Measurements from ENCODE around the gene NPAS1.
"Not testable (repeated sequence)": the region's sequence is repeated elsewhere in the genome, so short reads cannot be mapped to it uniquely, and the experiment has no call there.

NPAS1 gene

DNA sequence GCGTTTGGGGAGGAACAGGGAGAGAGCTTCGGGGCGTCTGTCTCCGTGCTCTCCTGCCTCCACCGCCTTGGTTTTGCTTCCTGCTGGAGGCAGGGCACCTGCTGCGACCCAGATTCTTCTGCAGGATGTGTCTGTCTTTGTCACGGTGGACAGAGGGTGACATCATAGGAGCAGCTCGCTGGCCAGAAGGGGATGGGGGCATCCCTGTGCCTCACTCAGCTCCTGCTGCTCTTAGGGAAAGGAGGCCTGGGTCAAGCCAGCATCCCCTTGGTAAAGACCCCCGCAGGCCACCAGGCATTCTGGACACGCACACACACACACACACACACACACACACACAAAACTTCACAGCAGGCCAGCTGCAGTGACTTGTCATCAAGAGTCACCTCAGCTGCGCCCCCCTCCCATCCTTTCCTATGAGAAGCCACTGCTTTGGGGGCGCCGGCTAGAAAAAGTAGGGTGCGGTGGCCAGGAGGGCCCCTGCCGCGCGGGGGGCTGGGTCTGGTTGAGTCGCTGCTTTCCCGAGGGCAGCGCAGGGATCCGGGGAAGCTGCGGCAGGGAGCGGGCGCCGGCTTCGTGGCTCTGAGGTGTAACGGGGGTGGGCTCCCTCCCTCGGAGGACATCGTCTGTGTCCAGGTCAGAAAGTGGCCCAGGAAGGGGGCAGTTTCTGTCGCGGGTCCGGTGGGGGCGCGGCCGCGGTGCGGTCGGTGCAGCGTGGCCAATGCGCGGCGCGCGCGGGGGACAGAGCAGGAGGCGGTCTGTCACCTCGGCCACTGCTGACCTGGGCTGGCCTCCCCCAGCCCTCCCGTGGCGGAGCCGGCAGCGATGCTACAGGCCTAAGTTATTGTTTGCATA lies 15.8 kb upstream of the NPAS1 start:
- in situ Hi-C loops (cut with MboI; ENCODE audit: low sequenced_read_pairs, unreplicated experiment) = no loop called here
- DNase-seq (ENCODE audit: low spot score) = no peak
- TF ChIP-seq, protein P1, sequence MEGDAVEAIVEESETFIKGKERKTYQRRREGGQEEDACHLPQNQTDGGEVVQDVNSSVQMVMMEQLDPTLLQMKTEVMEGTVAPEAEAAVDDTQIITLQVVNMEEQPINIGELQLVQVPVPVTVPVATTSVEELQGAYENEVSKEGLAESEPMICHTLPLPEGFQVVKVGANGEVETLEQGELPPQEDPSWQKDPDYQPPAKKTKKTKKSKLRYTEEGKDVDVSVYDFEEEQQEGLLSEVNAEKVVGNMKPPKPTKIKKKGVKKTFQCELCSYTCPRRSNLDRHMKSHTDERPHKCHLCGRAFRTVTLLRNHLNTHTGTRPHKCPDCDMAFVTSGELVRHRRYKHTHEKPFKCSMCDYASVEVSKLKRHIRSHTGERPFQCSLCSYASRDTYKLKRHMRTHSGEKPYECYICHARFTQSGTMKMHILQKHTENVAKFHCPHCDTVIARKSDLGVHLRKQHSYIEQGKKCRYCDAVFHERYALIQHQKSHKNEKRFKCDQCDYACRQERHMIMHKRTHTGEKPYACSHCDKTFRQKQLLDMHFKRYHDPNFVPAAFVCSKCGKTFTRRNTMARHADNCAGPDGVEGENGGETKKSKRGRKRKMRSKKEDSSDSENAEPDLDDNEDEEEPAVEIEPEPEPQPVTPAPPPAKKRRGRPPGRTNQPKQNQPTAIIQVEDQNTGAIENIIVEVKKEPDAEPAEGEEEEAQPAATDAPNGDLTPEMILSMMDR (IDR thresholded peaks at IDR 0.05; ENCODE audit: borderline replicate concordance, control extremely low read depth, extremely low read depth, insufficient read depth, missing control alignments) = no peak

DNA sequence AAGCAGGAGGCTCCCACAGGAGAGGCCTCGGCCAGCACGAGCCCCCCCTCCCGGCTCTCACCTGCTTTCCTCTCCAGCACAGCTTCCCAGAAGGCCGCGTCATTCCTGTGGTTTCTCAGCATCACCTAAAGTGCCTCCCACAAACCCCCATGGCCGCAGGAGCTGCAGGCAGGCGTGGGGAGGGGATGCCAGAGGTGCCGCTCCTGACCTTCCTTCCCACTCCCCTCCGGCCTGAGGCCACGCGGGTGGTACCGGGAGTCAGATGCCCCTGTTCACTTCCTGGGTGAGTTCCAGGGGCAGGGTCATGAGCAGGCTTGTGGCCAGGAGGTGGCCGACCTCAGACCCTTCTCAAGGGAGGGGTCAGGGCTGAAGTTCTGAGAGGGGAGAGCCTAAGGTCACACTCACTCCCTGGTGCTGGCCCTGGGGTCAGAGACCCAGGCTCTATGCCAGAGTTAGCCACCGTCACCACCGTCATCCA lies 14.4 kb upstream of the NPAS1 start:
- in situ Hi-C loops (cut with MboI; ENCODE audit: low sequenced_read_pairs, unreplicated experiment) = no loop called here
- TF ChIP-seq, protein P1 (IDR thresholded peaks at IDR 0.05; ENCODE audit: borderline replicate concordance, control extremely low read depth, extremely low read depth, insufficient read depth, missing control alignments) = no peak
- no peak for DNase-seq (ENCODE audit: low spot score)

DNA sequence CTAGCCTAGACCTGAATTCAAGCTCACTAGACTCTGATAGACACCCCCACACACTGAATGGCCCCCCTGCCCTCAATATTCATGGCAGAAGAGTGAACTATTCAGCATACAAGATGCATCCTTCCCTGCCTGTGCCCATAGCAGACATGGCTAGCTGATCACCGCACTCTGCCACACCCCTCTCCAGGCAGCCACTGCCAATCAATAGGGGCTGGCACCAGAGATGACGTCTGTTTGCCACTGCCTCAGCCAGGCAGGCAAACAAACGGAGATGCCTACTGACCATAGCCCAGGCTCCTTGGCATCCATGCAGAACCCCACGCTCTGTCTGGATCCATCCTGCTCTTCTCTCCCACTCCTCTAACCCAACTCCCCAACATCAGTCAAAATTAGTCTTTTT lies 13.8 kb upstream of the NPAS1 start:
- in situ Hi-C loops (cut with MboI; ENCODE audit: low sequenced_read_pairs, unreplicated experiment) = no loop called here
- no peak for DNase-seq (ENCODE audit: low spot score)

DNA sequence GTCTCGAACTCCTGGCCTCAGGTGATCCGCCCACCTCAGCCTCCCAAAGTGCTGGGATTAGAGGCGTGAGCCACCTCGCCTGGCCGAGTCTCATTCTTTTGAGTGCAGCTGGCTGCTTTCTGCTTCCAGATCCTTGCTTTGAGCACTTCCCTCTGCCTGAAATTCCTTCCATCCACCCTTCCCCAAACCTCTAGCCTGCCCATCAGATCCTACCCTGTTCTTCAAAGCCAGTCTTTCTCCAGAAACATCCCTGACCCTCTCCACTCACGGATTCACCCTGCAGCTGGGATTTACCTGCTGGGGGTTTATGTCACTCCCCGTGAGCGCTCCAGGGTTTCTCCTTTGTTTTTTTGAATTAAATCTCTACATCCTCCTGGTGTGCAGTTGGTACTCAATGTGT lies 13.1 kb upstream of the NPAS1 start:
- no peak for DNase-seq (ENCODE audit: low spot score)
- in situ Hi-C loops (cut with MboI; ENCODE audit: low sequenced_read_pairs, unreplicated experiment) = no loop called here
- TF ChIP-seq, protein P1 (IDR thresholded peaks at IDR 0.05; ENCODE audit: borderline replicate concordance, control extremely low read depth, extremely low read depth, insufficient read depth, missing control alignments) = no peak

More for the DNA sequence above, 13.8 kb upstream of the NPAS1 start:
- TF ChIP-seq, protein P1 (IDR thresholded peaks at IDR 0.05; ENCODE audit: borderline replicate concordance, control extremely low read depth, extremely low read depth, insufficient read depth, missing control alignments) = no peak

DNA sequence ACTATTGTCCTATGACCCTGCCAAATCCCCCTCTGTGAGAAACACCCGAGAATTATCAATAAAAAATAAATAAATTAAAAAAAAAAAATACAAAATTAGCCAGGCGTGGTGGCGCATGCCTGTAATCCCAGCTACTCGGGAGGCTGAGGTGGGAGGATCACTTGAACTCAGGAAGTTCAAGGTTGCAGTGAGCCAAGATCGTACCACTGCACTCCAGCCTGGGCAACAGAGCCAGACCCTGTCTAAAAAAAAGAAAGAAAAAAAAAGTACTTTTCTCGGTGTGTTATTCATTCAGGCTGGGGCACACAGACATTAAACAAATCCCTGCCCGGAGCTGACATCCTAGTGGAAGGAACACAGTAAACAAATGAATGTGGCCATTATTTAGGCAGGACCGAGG lies 9.1 kb upstream of the NPAS1 start:
- in situ Hi-C loops (cut with MboI; ENCODE audit: low sequenced_read_pairs, unreplicated experiment); DNase-seq (ENCODE audit: low spot score): not testable (repeated sequence)

DNA sequence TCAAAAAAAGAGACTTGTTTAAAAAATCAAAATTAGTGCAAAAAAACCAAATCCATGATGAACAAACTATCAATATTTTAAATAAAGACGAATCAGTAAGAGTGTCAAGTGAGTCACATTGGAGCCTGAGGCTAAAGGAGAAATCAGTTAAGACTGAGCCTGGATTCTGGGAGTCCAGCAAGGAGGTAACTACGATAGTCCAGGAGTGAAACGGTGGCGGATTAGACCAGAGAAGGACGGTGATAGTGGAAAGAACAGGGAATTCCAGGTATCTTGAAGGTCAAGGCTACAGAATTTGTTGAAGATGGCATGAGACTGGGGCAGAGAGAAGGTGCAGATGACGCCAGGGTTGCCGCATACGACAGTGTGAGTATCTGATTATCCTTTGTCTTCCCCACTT lies 7.0 kb upstream of the NPAS1 start:
- TF ChIP-seq, protein P1 (IDR thresholded peaks at IDR 0.05; ENCODE audit: borderline replicate concordance, control extremely low read depth, extremely low read depth, insufficient read depth, missing control alignments) = no peak
- in situ Hi-C loops (cut with MboI; ENCODE audit: low sequenced_read_pairs, unreplicated experiment) = no loop called here
- DNase-seq (ENCODE audit: low spot score) = no peak

DNA sequence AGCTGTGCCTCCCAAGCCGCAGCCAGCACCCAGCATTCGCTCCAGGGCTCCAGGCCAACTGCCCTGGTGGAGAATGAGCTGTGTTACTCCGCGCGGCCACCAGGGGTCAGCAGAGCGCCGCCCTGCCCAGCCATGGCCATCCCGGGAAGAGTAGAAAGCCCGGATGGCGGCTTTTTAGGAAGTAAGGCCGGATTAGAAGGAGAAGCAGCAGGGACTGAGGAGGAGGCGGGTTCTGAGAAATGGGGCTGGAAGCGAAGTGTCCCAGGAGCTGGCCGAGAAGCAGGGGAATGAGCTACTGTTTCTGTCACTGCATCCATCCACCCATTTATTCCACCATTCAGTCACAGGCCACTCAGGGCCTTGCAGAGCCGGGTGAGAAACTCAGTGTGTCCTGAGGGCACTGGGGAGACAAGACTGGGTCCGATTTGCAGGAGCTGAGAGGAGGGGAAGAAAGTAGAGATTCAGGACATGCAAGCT lies 6.6 kb upstream of the NPAS1 start:
- in situ Hi-C loops (cut with MboI; ENCODE audit: low sequenced_read_pairs, unreplicated experiment) = no loop called here
- peak; percentile 85 for DNase-seq (ENCODE audit: low spot score)
- TF ChIP-seq, protein P1 (IDR thresholded peaks at IDR 0.05; ENCODE audit: borderline replicate concordance, control extremely low read depth, extremely low read depth, insufficient read depth, missing control alignments) = peak; percentile 97

Data from GM13976 (cell line).